ENCODE data around the gene KCNQ2.

Gene KCNQ2

GRCh38 chr20:63500902-63501817, 28.7 kb upstream of the KCNQ2 start:
- DNase-seq, result no peak

GRCh38 chr20:63500151-63500901, 27.9 kb upstream of the KCNQ2 start:
- DNase-seq, result no peak

- DNase-seq, result no peak
Observed at GRCh38 chr20:63499338-63499969, 27.0 kb upstream of the KCNQ2 start.

DNA sequence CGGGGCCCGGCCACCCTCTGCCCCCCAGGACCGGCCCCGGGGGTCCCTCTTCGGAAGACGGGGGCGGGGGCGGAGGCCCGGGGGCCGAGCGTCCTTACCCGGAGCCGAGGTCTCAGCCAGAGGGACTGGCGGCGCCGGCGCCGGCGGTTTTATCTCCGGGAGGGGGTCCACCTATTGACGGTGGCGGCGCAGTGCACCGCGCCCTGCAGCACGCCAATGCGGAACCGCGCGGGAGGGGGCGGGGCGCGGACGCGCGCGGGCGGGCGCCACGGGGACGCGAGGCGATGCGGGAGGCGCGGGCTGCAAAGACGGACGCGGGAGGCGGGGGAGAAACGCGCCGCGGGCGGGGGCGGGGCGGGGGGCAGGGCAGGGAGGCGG, 26.5 kb upstream of the KCNQ2 start, which contains the start of gene EEF1A2:
TSS of gene EEF1A2 (minus strand) at position 124 of the 378 bp plus-strand sequence. CDS start 1,320 bp downstream, outside the sequence.
- no peak for DNase-seq

DNA sequence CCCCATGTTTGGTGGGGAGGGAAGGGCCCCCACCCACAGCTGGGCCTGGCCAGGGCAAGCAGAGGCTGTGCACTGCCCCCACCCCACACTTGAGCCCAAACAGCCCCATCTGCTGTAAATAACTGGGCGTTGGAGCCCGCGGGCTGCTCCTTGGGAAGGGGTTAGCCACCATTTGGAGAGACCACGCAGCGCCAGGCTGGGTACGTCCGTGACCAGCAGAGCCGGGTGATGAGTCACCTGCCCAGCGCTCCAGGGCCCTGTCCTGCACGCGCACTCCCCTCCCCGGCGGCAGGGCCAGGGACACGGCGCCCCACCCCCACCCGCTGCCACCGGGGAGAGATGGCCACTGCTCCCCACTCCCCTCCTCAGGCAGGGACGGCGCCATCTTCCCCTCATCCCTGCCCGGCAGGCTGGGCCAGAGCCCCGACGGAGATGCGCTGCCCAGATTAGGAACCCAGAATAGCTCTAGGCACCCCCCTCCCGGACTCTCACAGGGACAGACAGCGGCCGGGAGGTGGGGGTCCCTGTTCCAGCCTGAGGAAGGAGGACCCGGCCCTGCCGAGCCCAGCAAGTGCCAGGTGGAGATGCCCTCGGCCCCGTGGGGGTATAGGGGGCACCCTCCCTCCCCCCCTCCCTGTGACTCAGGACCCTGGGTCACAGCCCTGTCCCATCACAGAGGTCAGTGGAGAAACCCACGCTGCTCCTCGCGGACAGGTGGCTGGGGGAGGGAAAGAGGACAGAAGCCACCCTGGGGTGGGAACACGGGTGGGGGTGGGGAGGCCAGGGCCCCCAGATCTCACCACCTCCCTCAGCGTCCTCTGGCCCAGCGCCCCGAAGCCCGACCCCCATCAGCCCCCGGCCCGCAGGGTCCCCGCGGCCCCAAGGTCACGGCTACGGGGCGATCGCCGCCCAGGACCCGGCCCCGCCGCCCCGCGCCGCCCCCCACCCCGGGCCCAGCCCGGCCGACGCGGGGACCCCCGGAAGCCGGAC, 25.8 kb upstream of the KCNQ2 start:
- DNase-seq, result no peak

DNA sequence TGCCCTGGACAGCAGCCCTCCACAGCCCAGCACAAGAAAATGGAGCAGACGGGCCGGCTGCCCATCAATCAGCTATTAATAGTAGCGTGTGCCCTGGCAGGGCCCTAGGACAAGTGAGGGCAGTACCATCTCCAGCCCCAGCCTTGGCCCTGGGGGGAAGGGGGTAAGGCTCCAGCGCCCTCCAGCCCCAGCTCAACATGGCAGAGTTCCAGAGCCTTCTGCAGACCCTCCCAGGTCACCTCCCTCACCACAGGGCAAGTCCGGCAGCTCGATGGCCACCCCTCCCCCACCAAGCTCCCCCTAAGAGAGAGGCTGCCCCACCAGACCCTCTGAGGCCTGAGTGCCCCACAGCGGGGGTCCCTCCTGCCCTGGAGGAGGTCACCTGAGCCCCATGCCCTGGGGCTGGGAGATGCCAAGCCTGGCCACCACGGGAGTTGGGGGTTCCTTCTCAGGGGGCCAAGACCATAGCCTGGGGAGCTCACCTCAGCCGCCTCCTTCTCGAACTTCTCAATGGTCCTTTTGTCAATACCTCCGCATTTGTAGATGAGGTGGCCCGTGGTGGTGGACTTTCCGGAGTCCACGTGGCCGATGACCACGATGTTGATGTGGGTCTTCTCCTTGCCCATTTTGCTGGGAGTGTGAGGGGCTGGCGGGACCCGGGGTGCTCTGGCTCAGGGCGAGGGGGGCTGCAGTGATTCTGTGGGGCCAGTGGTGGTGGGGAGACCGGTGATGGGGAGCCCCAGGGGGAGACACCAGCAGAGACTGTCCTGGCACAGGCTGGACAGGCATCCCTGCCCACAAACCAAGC, 24.9 kb upstream of the KCNQ2 start:
- DNase-seq, result no peak

DNA sequence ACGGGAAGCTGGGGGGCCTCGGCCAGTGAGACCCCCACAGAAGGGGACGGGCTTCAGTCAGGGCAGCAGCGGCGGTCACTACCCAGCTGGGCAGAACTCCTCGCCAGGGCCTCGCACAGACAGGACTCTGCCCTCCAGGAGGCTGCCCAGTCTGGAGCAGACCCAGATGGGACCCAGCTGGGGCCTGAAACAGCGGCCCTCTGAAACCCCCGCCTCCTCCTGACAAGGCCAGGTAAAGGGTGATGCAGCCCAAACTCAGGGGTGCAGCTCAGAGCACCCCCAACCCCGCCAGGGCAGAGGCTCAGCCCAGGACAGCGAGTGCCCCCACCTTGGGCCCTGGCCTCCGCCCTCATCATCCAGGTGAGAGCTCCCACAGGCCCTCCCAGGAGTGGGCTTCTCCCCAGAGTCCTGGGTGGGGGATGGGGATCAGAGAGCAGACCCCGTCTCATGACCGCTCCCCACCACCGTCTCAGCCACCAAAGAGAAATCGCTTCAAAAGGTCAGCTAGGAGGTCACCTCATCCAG, 24.2 kb upstream of the KCNQ2 start:
- DNase-seq, result no peak

- DNase-seq, result no peak
Observed at GRCh38 chr20:63495741-63496595, 23.5 kb upstream of the KCNQ2 start.

GRCh38 chr20:63495167-63495720, 22.8 kb upstream of the KCNQ2 start:
- no peak for DNase-seq

GRCh38 chr20:63494420-63495166, 22.1 kb upstream of the KCNQ2 start:
- DNase-seq, result no peak

DNA sequence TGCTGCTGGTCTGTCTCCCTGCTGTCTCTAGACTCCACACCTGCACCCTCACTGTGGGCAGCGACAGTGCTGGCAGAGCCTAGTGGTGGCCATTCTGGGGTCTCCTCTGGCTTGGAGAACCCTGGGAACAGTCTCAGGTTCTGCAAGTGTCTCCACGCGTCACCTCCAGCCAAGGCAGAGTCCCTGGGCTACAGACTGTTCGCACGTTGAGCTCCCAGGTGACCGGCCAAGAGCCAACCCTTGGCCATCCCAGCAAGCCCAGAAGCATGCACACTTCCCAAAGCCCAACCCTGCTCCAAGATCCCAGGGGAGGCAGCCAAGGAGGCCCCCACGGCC, 21.6 kb upstream of the KCNQ2 start:
- DNase-seq, result no peak

GRCh38 chr20:63493563-63494020, 21.1 kb upstream of the KCNQ2 start:
- DNase-seq, result no peak

DNA sequence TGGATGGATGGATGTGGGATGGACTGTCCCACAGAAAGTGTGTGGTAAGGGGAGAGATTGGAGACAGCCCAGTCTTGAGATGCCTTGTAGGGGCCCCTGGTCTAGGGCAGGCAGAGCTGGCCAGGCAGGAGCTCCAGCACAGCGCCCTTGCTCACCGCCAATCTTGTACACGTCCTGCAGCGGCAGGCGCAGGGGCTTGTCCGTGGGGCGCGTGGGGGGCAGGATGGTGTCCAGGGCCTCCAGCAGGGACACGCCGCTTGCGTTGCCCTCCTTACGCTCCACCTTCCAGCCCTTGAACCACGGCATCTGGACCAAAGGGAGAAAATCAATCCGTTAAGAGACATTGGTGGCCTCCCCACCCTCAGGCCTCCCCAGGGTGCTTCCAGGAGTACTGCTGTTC, 20.5 kb upstream of the KCNQ2 start:
- DNase-seq, result no peak

DNA sequence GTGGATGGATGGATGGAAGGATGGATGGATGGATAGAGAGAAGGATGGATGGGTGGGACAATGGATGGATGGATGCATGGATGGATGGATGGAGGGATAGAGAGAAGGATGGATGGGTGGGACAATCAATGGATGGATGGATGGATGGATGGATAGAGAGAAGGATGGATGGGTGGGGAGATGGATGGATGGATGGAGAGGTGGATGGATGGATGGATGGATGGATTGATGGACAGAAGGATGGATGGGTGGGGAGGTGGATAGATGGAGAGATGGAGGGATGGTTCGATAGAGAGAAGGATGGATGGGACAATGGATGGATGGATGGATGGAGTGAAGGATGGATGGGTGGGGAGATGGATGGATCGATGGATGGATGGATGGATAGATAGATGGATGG, 20.1 kb upstream of the KCNQ2 start:
- no peak for DNase-seq

DNA sequence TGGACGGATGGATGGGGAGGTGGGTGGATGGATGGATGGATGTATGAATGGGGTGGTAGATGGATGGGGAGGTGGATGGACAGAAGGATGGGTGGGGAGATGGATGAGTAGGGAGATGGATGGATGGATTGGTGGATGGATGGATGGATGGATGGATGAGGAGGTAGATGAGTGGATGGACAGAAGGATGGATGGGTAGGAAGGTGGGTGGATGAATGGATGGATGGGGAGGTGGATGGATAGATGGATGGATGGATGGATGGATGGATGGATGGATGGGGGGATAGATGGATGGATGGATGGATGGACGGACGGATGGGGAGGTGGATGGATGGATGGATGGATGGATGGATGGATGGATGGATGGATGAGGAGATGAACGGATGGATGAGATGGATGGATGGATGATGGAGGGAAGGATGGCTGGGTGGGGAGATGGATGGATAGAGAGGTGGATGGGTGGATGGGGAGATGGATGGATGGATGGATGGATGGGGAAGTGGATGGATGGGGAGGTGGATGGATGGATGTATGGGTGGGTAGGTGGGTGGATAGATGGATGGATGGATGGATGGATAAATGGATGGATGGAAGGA, 19.3 kb upstream of the KCNQ2 start:
- DNase-seq, result no peak

GRCh38 chr20:63491078-63491477, 18.6 kb upstream of the KCNQ2 start:
- no peak for DNase-seq

GRCh38 chr20:63490416-63490815, 18.0 kb upstream of the KCNQ2 start:
- DNase-seq, result no peak
